ENCODE measurements around the gene DAPK2.
A peak's percentile ranks its signal among the peaks of the same experiment; 100 is the strongest.
"Not testable (repeated sequence)": the region's sequence is repeated elsewhere in the genome, so short reads cannot be mapped to it uniquely, and the experiment has no call there.

DAPK2 gene

GRCh38 chr15:63906266-63906584, 140.1 kb downstream of the DAPK2 start:
- Mint-ChIP-seq H3K27me3 (peaks cover 3% of the 10 kb centered on the region), H3K36me3 (no peaks in the 10 kb centered on the region), H3K9me3 (no peaks in the 10 kb centered on the region), H3K4me3 (no peak overlapping the region), H3K4me1 (peaks cover 22% of the 10 kb centered on the region), H3K27ac (peak overlapping the region; percentile 79)
- CTCF ChIA-PET, result interaction anchor here (0.9 to 1.1 kb wide), 2 partner anchors 104 to 140 kb away, joined by 3 to 4 read pairs; partner anchors contain the start of gene DAPK2
- no peak for DNase-seq

GRCh38 chr15:63905558-63906265, 140.6 kb downstream of the DAPK2 start:
- peaks cover 22% of the 10 kb centered on the region for H3K4me1 Mint-ChIP-seq
- CTCF ChIA-PET, result interaction anchor here (0.9 to 2.0 kb wide), 4 partner anchors 15 to 141 kb away, joined by 3 to 6 read pairs (median 4); partner anchors contain the start of gene DAPK2
- H3K9me3 Mint-ChIP-seq, result no peaks in the 10 kb centered on the region
- peaks cover 3% of the 10 kb centered on the region for H3K27me3 Mint-ChIP-seq
- no peak overlapping the region for H3K4me3 Mint-ChIP-seq
- peak overlapping the region; percentile 79 for H3K27ac Mint-ChIP-seq
- DNase-seq, result no peak
- H3K36me3 Mint-ChIP-seq, result no peaks in the 10 kb centered on the region

DNA sequence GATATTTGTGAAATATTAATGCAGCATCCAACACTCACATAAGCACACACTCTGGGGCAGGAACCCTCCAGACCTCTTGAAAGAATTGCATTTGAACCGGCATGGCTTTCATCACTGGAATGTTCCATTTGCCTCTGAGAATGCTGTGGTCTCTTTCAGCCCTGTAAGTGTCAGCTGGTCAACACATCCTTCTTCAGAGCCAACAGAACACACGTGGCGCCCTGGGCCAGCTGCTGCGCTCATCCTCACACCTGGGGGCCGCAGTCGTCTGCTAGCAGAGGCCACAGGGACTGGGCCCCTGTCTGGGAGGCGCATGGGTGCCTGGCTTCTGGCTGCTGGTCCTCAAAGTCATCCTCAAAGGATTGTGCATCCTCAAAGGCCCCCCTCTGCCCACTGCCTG, 141.2 kb downstream of the DAPK2 start:
- Mint-ChIP-seq H3K4me3 (no peak overlapping the region), H3K27ac (no peak overlapping the region), H3K9me3 (no peaks in the 10 kb centered on the region), H3K27me3 (peaks cover 3% of the 10 kb centered on the region), H3K36me3 (no peaks in the 10 kb centered on the region), H3K4me1 (peaks cover 25% of the 10 kb centered on the region)
- CTCF ChIA-PET, result interaction anchor here (1.1 to 2.0 kb wide), 4 partner anchors 16 to 153 kb away, joined by 3 to 7 read pairs (median 5); partner anchors contain the start of gene DAPK2
- no peak for DNase-seq

DNA sequence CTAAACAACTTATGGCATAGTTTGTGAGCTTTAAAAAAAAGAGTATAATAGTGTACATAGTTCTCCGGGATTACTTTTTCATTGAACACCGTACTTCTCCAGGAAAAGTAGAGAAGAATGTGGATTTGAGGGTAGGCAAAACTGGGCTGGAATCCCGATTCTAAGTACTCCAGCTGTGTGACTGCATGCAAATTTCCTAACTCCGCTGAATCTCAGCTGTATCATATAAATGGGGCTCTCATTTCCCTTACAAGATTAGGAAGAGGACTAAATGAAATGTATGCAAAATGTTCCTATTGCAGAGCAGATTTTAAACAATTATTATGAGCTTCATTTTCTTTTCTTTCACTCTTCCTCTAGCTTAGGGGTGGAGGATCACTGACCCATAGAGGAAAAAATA, 142.2 kb downstream of the DAPK2 start:
- Mint-ChIP-seq H3K36me3 (no peaks in the 10 kb centered on the region), H3K4me1 (peaks cover 34% of the 10 kb centered on the region), H3K4me3 (no peak overlapping the region), H3K9me3 (no peaks in the 10 kb centered on the region), H3K27ac (no peak overlapping the region), H3K27me3 (peaks cover 3% of the 10 kb centered on the region)
- CTCF ChIA-PET, result interaction anchor here (1.1 to 2.0 kb wide), 4 partner anchors 17 to 305 kb away, joined by 3 to 7 read pairs (median 4); no protein-coding TSS in a partner anchor
- no peak for DNase-seq

DNA sequence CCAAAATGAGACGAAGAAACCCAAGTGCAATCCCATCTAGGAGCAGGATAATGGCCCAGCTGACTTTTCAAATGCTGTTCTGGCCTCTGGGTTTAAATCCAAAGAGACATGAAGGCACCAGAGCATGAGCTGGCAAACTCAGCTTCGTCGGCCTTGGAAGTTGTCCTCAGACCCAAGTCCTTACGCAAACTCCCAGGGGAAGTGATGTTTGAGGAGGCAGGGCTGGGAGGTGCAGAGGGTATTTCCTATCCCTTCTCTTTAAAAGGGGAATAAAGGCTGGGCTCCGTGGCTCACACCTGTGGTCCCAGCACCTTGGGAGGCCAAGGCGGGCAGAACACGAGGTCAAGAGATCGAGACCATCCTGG, 143.6 kb downstream of the DAPK2 start:
- no peak for DNase-seq
- Mint-ChIP-seq H3K27me3 (peaks cover 5% of the 10 kb centered on the region), H3K27ac (no peak overlapping the region), H3K9me3 (peaks cover 4% of the 10 kb centered on the region), H3K4me3 (no peak overlapping the region), H3K4me1 (peaks cover 43% of the 10 kb centered on the region), H3K36me3 (no peaks in the 10 kb centered on the region)
- CTCF ChIA-PET, result interaction anchor here (0.9 to 1.2 kb wide), 2 partner anchors 11 to 43 kb away, joined by 3 to 4 read pairs; no protein-coding TSS in a partner anchor

DNA sequence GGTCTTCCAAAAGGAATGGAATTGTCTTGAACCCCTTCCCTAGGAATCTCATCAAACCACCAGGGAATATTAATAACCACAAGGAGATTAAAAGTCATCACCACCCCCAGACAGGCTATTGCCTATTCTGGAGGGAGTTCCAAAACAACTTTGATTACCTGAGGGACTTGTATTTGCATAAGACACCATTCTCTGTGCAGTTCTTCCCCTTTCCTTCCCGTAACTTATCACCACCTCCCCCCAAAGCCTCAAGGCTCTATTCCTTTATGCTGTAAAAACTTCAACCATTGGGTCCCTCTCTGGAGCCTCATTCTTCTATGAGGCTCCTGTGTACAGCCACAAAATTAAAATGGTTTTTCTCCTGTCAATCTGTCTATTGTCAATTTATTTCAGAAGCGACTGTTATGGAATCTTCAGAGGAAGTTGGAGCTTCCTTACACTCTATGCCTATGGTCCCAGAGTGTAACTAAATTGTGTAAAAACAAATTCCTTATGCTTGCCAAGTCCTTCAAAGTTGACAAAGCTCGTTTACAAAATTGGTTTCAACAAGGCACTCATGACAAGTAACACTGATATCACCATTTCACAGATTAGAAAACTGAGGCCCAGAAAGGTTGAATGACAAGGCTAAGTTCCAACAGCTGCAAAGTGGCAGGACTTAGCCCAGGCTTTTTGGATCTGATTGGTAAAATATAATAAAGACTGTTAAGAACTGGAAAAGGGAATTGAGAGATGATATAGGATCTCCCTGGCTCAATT, 144.2 kb downstream of the DAPK2 start:
- peaks cover 4% of the 10 kb centered on the region for H3K9me3 Mint-ChIP-seq
- peaks cover 5% of the 10 kb centered on the region for H3K27me3 Mint-ChIP-seq
- no peaks in the 10 kb centered on the region for H3K36me3 Mint-ChIP-seq
- peaks cover 49% of the 10 kb centered on the region for H3K4me1 Mint-ChIP-seq
- H3K27ac Mint-ChIP-seq, result no peak overlapping the region
- CTCF ChIA-PET, result interaction anchor here (0.9 to 1.2 kb wide), 2 partner anchors 10 to 44 kb away, joined by 3 to 4 read pairs; no protein-coding TSS in a partner anchor
- no peak for DNase-seq
- no peak overlapping the region for H3K4me3 Mint-ChIP-seq

- CTCF ChIA-PET, result interaction anchor here (0.8 to 1.3 kb wide), 2 partner anchors 8 to 9 kb away, joined by 3 read pairs; no protein-coding TSS in a partner anchor
- peak overlapping the region; percentile 17 for H3K27ac Mint-ChIP-seq
- DNase-seq, result no peak
- H3K9me3 Mint-ChIP-seq, result peaks cover 4% of the 10 kb centered on the region
- H3K4me3 Mint-ChIP-seq, result no peak overlapping the region
- no peaks in the 10 kb centered on the region for H3K36me3 Mint-ChIP-seq
- peaks cover 5% of the 10 kb centered on the region for H3K27me3 Mint-ChIP-seq
- peaks cover 49% of the 10 kb centered on the region for H3K4me1 Mint-ChIP-seq
Observed at GRCh38 chr15:63900306-63900705, 146.0 kb downstream of the DAPK2 start.

DNA sequence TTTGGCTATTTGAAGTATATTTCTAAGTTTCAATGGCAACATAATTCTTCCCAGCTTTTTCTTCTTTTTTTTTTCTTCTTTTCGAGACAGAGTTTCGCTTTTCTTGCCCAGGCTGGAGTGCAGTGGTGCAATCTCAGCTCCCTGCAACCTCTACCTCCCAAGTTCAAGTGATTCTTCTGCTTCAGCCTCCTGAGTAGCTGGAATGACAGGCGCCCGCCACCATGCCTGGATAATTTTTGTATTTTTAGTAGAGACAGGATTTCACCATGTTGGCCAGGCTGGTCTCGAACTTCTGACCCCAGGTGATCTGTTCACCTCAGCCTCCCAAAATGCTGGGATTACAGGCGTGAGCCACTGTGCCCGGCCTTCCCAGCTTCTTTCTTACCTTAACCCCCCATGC, 146.7 kb downstream of the DAPK2 start:
- H3K27ac Mint-ChIP-seq, result peak overlapping the region; percentile 61
- CTCF ChIA-PET, result interaction anchor here (1.4 kb wide), 1 partner anchor 168 kb away, joined by 4 read pairs; no protein-coding TSS in a partner anchor
- not testable (repeated sequence) for H3K27me3 Mint-ChIP-seq, H3K9me3 Mint-ChIP-seq, DNase-seq, H3K36me3 Mint-ChIP-seq, H3K4me3 Mint-ChIP-seq
- H3K4me1 Mint-ChIP-seq, result peaks cover 50% of the 10 kb centered on the region

DNA sequence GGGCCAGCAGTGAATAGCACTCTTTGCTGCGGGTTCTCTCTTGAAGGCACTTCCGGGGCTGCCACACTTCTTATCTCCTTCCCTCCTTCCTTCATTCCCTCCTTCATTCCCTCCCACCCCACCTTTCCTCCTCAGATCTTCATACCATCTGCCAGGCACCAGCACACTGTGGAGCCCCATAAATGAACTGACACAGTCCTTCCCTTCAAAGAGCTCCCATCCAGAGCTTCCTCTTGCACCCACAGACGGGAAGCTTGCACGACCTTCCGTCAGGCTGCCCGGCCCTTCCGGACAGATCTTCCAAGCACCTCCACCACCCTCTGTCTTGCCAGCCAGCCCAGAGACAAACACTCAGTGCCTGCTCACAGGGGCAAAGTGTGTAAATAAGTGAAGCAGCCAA, 147.1 kb downstream of the DAPK2 start:
- no peaks in the 10 kb centered on the region for H3K36me3 Mint-ChIP-seq
- no peak overlapping the region for H3K4me3 Mint-ChIP-seq
- CTCF ChIA-PET, result interaction anchor here (1.4 kb wide), 1 partner anchor 168 kb away, joined by 4 read pairs; no protein-coding TSS in a partner anchor
- peaks cover 4% of the 10 kb centered on the region for H3K9me3 Mint-ChIP-seq
- H3K27me3 Mint-ChIP-seq, result peaks cover 5% of the 10 kb centered on the region
- peaks cover 49% of the 10 kb centered on the region for H3K4me1 Mint-ChIP-seq
- H3K27ac Mint-ChIP-seq, result peak overlapping the region; percentile 61
- DNase-seq, result no peak

- Mint-ChIP-seq H3K4me3 (no peak overlapping the region), H3K36me3 (no peaks in the 10 kb centered on the region), H3K9me3 (peaks cover 4% of the 10 kb centered on the region), H3K27me3 (peaks cover 5% of the 10 kb centered on the region), H3K27ac (no peak overlapping the region), H3K4me1 (peaks cover 75% of the 10 kb centered on the region)
- DNase-seq, result no peak
- CTCF ChIA-PET, result interaction anchor here (1.2 to 1.5 kb wide), 2 partner anchors 59 to 114 kb away, joined by 3 to 4 read pairs; no protein-coding TSS in a partner anchor
Observed at GRCh38 chr15:63896336-63897115, 149.8 kb downstream of the DAPK2 start.

DNA sequence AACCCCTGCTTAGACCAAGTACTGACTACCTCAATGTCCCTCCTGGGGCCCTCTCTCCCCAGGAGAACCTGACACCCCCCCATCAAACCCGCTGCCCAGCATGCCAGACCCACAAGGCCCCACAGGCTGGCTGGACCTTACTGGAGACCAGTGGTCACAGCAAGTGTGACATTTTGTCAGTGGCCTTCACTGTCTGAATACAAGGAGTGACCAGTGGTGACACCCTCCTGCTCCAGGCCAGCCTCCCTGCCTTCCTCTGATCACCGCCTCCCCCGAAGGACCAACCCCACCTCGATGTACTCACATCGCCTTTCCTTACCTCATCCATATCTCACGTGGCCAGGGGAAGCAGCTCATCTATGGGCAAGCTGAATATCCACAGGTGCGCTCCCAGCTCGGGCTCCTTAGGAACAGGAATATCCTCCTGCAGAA, 150.5 kb downstream of the DAPK2 start:
- H3K4me1 Mint-ChIP-seq, result peaks cover 83% of the 10 kb centered on the region

GRCh38 chr15:63895194-63895593, 151.1 kb downstream of the DAPK2 start:
- Mint-ChIP-seq H3K27ac (no peak overlapping the region), H3K9me3 (peaks cover 4% of the 10 kb centered on the region), H3K4me3 (no peak overlapping the region), H3K4me1 (peaks cover 82% of the 10 kb centered on the region), H3K27me3 (peaks cover 5% of the 10 kb centered on the region), H3K36me3 (no peaks in the 10 kb centered on the region)
- CTCF ChIA-PET, result interaction anchor here (0.9 to 1.5 kb wide), 4 partner anchors 58 to 151 kb away, joined by 3 to 5 read pairs (median 4); partner anchors contain the start of gene DAPK2
- no peak for DNase-seq

More for the DNA sequence above, 150.5 kb downstream of the DAPK2 start:
- no peak overlapping the region for H3K4me3 Mint-ChIP-seq
- no peak overlapping the region for H3K27ac Mint-ChIP-seq
- H3K9me3 Mint-ChIP-seq, result peaks cover 4% of the 10 kb centered on the region
- no peaks in the 10 kb centered on the region for H3K36me3 Mint-ChIP-seq
- peaks cover 5% of the 10 kb centered on the region for H3K27me3 Mint-ChIP-seq
- DNase-seq, result no peak
- CTCF ChIA-PET, result interaction anchor here (1.2 to 1.5 kb wide), 2 partner anchors 58 to 115 kb away, joined by 3 to 4 read pairs; no protein-coding TSS in a partner anchor

DNA sequence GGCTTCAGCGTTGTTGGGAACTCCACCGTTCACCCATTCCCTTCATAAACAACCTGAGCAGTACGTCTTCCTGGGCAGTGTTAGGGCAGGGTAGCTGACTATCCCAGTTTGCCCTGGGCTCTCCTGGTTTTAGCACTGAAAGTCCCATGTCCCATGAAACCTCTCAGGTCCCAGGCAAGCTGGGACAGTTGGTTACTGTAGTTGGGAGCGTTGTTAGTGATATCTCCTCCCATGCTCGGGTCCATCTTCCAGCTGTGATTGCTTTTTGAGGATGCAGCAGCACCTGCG, 151.7 kb downstream of the DAPK2 start:
- no peak overlapping the region for H3K4me3 Mint-ChIP-seq
- no peak overlapping the region for H3K27ac Mint-ChIP-seq
- peaks cover 5% of the 10 kb centered on the region for H3K27me3 Mint-ChIP-seq
- no peaks in the 10 kb centered on the region for H3K36me3 Mint-ChIP-seq
- peaks cover 77% of the 10 kb centered on the region for H3K4me1 Mint-ChIP-seq
- peaks cover 4% of the 10 kb centered on the region for H3K9me3 Mint-ChIP-seq
- CTCF ChIA-PET, result interaction anchor here (0.9 to 1.3 kb wide), 3 partner anchors 116 to 152 kb away, joined by 3 to 5 read pairs (median 4); partner anchors contain the start of gene DAPK2
- no peak for DNase-seq
